GM12878 (cell line): ENCODE data around the gene OSBPL5. TPM values are rescaled to one million over a fixed set of nuclear protein-coding genes. Genes with fewer than 3 reads are reported as not detected.

Experiments
- IKZF1 ChIP-seq: fragments of 450-650 bp; conservative IDR thresholded peaks from 2 replicates; pipeline ENCODE4 v1.6.1; 2017; ENCODE audit warnings: antibody characterized with exemption, mild to moderate bottlenecking
- POLR2A ChIP-seq: IDR thresholded peaks from 2 replicates; pipeline ENCODE4 v1.6.1; 2011; ENCODE audit warnings: low read depth, mild to moderate bottlenecking, low read length
- SUPT20H ChIP-seq: IDR thresholded peaks from 2 replicates; pipeline ENCODE4 v1.6.1; 2011; ENCODE audit warnings: low read depth, mild to moderate bottlenecking, low read length, moderate library complexity, borderline replicate concordance; ENCODE audit not compliant: control insufficient read depth
- TCF7 ChIP-seq: IDR thresholded peaks from 2 replicates; pipeline ENCODE4 v1.6.1; 2014; ENCODE audit warnings: antibody characterized with exemption, borderline replicate concordance
- polyA plus RNA-seq, 11 experiments: library from polyadenylated mRNA; depleted of rRNA in 4 of 11; unstranded in 6 of 11; stranded (reverse) in 5 of 11; fragments of >200 nt; fragmentation: Nextera tagmentation in 4 of 11; fragmentation: Illumina TruSeq in 1 of 11; extraction: Ambion mirVana in 4 of 11; extraction: Trizol in 1 of 11; gene quantifications; 1 replicate in 1 of 11; 2 replicates in 10 of 11; pipeline versions ENCODE4 v1.2.1 to v1.2.3, GENCODE V29; 2011 to 2016; ENCODE audit warnings: inconsistent platforms in 2 of 11, missing spikeins in 2 of 11, low read depth in 1 of 11
- total RNA-seq, 4 experiments: library from RNA; depleted of rRNA in 3 of 4; stranded (reverse); fragments of >200 nt in 3 of 4; fragmentation: Illumina TruSeq in 1 of 4; extraction: Trizol in 1 of 4; gene quantifications; 2 replicates each; pipeline versions ENCODE4 v1.2.1 to v1.2.3, GENCODE V29; 2013 to 2021
- TF ChIP-seq, protein P1 (sequence below): fragments of 150-350 bp; IDR thresholded peaks from 2 replicates; pipeline ENCODE4 v1.6.1; 2016; ENCODE audit warnings: low read depth, low read length
- TF ChIP-seq, protein P2 (sequence below), 3 experiments: IDR thresholded peaks in 2 of 3; conservative IDR thresholded peaks in 1 of 3; 2 replicates each; pipeline ENCODE4 v1.5.1; 2011; ENCODE audit warnings: low read depth in 3 of 3, low read length in 3 of 3, mild to moderate bottlenecking in 3 of 3, control low read depth in 2 of 3, moderate library complexity in 2 of 3, inconsistent platforms in 1 of 3, mixed read lengths in 1 of 3; ENCODE audit not compliant: control insufficient read depth in 2 of 3, insufficient read depth in 1 of 3; ENCODE audit errors: extremely low read depth in 1 of 3
- TF ChIP-seq, protein P3 (sequence below): fragments of 450-650 bp; IDR thresholded peaks from 2 replicates; pipeline ENCODE4 v1.6.1; 2017; ENCODE audit warnings: mild to moderate bottlenecking, moderate library complexity

OSBPL5 gene
- total and polyA plus RNA-seq, 10 of the 15 experiments (the other 5 are each of a cell fraction or from before 2014, with no cell fraction given): not detected

DNA sequence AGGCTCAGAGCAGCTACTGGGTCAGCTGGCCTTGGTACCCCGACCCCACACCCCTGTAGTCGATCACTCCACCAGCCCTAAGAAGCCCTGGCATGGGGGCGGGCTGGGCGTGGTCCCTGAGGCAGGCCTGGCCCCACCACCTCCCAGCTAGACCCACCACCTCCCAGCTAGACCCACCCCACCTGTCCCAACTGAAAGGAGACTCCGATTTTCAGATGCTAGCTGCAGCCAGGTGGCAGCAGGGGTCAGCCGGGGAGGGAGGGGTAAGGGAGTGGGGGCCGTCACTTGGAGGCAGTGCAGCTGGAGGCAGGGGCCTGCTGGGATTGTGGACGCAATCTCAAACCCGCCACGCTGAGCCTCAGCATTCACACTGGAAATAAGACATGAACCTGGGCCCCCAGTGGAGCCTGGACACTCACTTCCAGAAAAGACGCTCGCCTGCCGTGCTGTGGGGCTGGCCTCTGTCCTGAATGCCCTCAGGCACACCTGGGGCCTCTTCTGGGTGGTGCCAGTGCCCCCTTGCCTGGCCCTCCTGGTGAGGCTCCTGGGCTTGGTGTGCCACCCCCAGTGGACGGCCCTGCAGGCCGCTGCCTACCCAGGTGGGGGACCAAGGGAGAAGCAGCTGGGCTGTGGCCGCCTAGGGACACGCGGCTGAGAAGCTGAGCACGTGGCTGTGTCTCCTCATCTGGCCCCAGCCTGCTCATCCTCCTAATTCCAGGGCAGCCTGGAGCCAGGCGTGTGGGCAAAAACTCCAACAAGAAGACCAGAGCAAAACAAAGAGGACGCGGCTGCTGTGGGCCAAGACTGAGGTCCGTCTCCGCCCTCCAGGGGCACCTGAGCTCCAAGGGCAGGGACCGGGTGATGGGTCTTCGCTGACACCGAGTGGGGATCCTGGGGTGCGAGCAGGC is 26.7 kb downstream of the OSBPL5 start (continued):
- TF ChIP-seq, protein P1, sequence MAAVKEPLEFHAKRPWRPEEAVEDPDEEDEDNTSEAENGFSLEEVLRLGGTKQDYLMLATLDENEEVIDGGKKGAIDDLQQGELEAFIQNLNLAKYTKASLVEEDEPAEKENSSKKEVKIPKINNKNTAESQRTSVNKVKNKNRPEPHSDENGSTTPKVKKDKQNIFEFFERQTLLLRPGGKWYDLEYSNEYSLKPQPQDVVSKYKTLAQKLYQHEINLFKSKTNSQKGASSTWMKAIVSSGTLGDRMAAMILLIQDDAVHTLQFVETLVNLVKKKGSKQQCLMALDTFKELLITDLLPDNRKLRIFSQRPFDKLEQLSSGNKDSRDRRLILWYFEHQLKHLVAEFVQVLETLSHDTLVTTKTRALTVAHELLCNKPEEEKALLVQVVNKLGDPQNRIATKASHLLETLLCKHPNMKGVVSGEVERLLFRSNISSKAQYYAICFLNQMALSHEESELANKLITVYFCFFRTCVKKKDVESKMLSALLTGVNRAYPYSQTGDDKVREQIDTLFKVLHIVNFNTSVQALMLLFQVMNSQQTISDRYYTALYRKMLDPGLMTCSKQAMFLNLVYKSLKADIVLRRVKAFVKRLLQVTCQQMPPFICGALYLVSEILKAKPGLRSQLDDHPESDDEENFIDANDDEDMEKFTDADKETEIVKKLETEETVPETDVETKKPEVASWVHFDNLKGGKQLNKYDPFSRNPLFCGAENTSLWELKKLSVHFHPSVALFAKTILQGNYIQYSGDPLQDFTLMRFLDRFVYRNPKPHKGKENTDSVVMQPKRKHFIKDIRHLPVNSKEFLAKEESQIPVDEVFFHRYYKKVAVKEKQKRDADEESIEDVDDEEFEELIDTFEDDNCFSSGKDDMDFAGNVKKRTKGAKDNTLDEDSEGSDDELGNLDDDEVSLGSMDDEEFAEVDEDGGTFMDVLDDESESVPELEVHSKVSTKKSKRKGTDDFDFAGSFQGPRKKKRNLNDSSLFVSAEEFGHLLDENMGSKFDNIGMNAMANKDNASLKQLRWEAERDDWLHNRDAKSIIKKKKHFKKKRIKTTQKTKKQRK: no peak
- no peak for TF ChIP-seq IKZF1
- no peak for TF ChIP-seq SUPT20H
- TF ChIP-seq, protein P2, sequence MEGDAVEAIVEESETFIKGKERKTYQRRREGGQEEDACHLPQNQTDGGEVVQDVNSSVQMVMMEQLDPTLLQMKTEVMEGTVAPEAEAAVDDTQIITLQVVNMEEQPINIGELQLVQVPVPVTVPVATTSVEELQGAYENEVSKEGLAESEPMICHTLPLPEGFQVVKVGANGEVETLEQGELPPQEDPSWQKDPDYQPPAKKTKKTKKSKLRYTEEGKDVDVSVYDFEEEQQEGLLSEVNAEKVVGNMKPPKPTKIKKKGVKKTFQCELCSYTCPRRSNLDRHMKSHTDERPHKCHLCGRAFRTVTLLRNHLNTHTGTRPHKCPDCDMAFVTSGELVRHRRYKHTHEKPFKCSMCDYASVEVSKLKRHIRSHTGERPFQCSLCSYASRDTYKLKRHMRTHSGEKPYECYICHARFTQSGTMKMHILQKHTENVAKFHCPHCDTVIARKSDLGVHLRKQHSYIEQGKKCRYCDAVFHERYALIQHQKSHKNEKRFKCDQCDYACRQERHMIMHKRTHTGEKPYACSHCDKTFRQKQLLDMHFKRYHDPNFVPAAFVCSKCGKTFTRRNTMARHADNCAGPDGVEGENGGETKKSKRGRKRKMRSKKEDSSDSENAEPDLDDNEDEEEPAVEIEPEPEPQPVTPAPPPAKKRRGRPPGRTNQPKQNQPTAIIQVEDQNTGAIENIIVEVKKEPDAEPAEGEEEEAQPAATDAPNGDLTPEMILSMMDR (IDR thresholded peaks at IDR 0.05 in 2 of 3, conservative IDR thresholded peaks at IDR 0.05 in 1 of 3; ENCODE audit: control insufficient read depth in 2 of 3, extremely low read depth in 1 of 3, insufficient read depth in 1 of 3, low read depth in 3 of 3, low read length in 3 of 3): no peak
- TF ChIP-seq TCF7: no peak
- TF ChIP-seq, protein P3, sequence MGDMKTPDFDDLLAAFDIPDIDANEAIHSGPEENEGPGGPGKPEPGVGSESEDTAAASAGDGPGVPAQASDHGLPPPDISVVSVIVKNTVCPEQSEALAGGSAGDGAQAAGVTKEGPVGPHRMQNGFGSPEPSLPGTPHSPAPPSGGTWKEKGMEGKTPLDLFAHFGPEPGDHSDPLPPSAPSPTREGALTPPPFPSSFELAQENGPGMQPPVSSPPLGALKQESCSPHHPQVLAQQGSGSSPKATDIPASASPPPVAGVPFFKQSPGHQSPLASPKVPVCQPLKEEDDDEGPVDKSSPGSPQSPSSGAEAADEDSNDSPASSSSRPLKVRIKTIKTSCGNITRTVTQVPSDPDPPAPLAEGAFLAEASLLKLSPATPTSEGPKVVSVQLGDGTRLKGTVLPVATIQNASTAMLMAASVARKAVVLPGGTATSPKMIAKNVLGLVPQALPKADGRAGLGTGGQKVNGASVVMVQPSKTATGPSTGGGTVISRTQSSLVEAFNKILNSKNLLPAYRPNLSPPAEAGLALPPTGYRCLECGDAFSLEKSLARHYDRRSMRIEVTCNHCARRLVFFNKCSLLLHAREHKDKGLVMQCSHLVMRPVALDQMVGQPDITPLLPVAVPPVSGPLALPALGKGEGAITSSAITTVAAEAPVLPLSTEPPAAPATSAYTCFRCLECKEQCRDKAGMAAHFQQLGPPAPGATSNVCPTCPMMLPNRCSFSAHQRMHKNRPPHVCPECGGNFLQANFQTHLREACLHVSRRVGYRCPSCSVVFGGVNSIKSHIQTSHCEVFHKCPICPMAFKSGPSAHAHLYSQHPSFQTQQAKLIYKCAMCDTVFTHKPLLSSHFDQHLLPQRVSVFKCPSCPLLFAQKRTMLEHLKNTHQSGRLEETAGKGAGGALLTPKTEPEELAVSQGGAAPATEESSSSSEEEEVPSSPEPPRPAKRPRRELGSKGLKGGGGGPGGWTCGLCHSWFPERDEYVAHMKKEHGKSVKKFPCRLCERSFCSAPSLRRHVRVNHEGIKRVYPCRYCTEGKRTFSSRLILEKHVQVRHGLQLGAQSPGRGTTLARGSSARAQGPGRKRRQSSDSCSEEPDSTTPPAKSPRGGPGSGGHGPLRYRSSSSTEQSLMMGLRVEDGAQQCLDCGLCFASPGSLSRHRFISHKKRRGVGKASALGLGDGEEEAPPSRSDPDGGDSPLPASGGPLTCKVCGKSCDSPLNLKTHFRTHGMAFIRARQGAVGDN: no peak
- TF ChIP-seq POLR2A: no peak
